Testis (tissue), 3 donors: ENCODE data around the gene LNX1. TPM values are rescaled to one million over a fixed set of nuclear protein-coding genes. Genes with fewer than 3 reads are reported as not detected.

ENCODE experiments used
- DNase-seq: peaks from one replicate; pipeline ENCODE4 v3.0.0-alpha.2; 2019
- H3K27ac ChIP-seq, 2 donors: fragments of 200-600 bp; sonication (generic); one replicate each; pipeline ENCODE4 v1.5.1; 2019
- H3K27me3 ChIP-seq: fragments of 200-600 bp; sonication (generic); one replicate; pipeline ENCODE4 v1.5.1; 2019
- H3K36me3 ChIP-seq: fragments of 200-600 bp; sonication (generic); one replicate; pipeline ENCODE4 v1.5.1; 2017; ENCODE audit warnings: low read depth; ENCODE audit errors: missing control alignments
- H3K4me1 ChIP-seq: fragments of 200-600 bp; sonication (generic); one replicate; pipeline ENCODE4 v1.5.1; 2019
- H3K4me3 ChIP-seq, 2 donors: fragments of 200-600 bp; sonication (generic); one replicate each; pipeline ENCODE4 v1.5.1; 2017 to 2019
- H3K9me3 ChIP-seq: fragments of 200-600 bp; sonication (generic); one replicate; pipeline ENCODE4 v1.5.1; 2017
- CTCF ChIP-seq, 3 experiments: fragments of 450-650 bp in 2 of 3; fragments of 200-600 bp in 1 of 3; sonication (generic) in 1 of 3; IDR thresholded peaks; one replicate each; pipeline ENCODE4 v1.5.1; 2016 to 2019; ENCODE audit warnings: antibody characterized with exemption in 3 of 3, mild to moderate bottlenecking in 2 of 3, moderate library complexity in 1 of 3
- POLR2A ChIP-seq: fragments of 450-650 bp; IDR thresholded peaks from one replicate; pipeline ENCODE4 v1.6.1; 2017; ENCODE audit warnings: antibody characterized with exemption, mild to moderate bottlenecking, moderate library complexity
- WGBS, 2 donors: methylation state at CpG; one replicate each; pipeline ENCODE4 v1.1.5; 2018; 5-methylcytosine and 5-hydroxymethylcytosine counted together
- intact Hi-C: fragments of 100-400 bp; cut with DNase I; formaldehyde crosslinking; loops from one replicate; pipeline ENCODE4 v1.15.1; 2023; ENCODE audit warnings: low total_unique reads
- polyA plus RNA-seq: library from polyadenylated mRNA; stranded (reverse); fragments of 350-450 nt; fragmentation: Illumina TruSeq; extraction: RNeasy Lipid Tissue Mini Kit (QIAGEN cat#74804); gene quantifications from one replicate; pipeline ENCODE4 v1.2.3, GENCODE V29; 2014; ENCODE audit warnings: low read depth, low replicate concordance; ENCODE audit not compliant: insufficient read depth
- total RNA-seq, 2 donors: library from RNA; depleted of rRNA; stranded (reverse); fragments of >200 nt; gene quantifications; one replicate each; pipeline ENCODE4 v1.2.3, GENCODE V29; 2016

The LNX1 gene
- total and polyA plus RNA-seq, 3 donors from 2014 or later: 4.3 to 8.3 (median 5.8) TPM

GRCh38 chr4:53616219-53616618 is 24.9 kb upstream of the LNX1 start:
- TF ChIP-seq POLR2A (no peak), CTCF (IDR thresholded peaks at IDR 0.05) (no peak)
- H3K9me3 ChIP-seq: no peaks in the 10 kb centered on the region
- intact Hi-C loops: no loop called here
- 94 to 100% methylated on average over 2 of the region's 2 CpGs for WGBS, 2 donors
- no peak overlapping the region for H3K4me3 ChIP-seq
- H3K27me3 ChIP-seq: no peaks in the 10 kb centered on the region
- H3K36me3 ChIP-seq: no peaks in the 10 kb centered on the region
- H3K4me1 ChIP-seq: no peaks in the 10 kb centered on the region
- H3K27ac ChIP-seq: no peak overlapping the region
- DNase-seq: no peak

- Histone ChIP-seq H3K27ac (no peak overlapping the region), H3K9me3 (no peaks in the 10 kb centered on the region), H3K4me3 (no peak overlapping the region), H3K27me3 (no peaks in the 10 kb centered on the region), H3K4me1 (no peaks in the 10 kb centered on the region), H3K36me3 (no peaks in the 10 kb centered on the region)
- 89 to 97% methylated on average over 3 of the region's 3 CpGs for WGBS, 2 donors
- no peak for TF ChIP-seq POLR2A
- no peak for TF ChIP-seq CTCF (IDR thresholded peaks at IDR 0.05)
- intact Hi-C loops: no loop called here
- no peak for DNase-seq
Measured at GRCh38 chr4:53614591-53614990, 23.3 kb upstream of the LNX1 start.

GRCh38 chr4:53613428-53613827 is 22.1 kb upstream of the LNX1 start:
- no peaks in the 10 kb centered on the region for H3K27me3 ChIP-seq
- H3K4me3 ChIP-seq: no peak overlapping the region
- no peaks in the 10 kb centered on the region for H3K36me3 ChIP-seq
- intact Hi-C loops: no loop called here
- DNase-seq: no peak
- H3K27ac ChIP-seq: no peak overlapping the region
- H3K9me3 ChIP-seq: no peaks in the 10 kb centered on the region
- no peaks in the 10 kb centered on the region for H3K4me1 ChIP-seq
- 98 to 100% methylated on average over 3 of the region's 3 CpGs for WGBS, 2 donors
- TF ChIP-seq CTCF (IDR thresholded peaks at IDR 0.05) (no peak), POLR2A (no peak)

- Histone ChIP-seq H3K9me3 (no peaks in the 10 kb centered on the region), H3K27ac (no peak overlapping the region), H3K36me3 (no peaks in the 10 kb centered on the region), H3K4me1 (no peaks in the 10 kb centered on the region), H3K4me3 (no peak overlapping the region), H3K27me3 (no peaks in the 10 kb centered on the region)
- no peak for DNase-seq
- intact Hi-C loops: no loop called here
- no peak for TF ChIP-seq POLR2A
- no peak for TF ChIP-seq CTCF (IDR thresholded peaks at IDR 0.05)
- WGBS, 2 donors: 80 to 91% methylated on average over 4 of the region's 4 CpGs
Measured at GRCh38 chr4:53608649-53609048, 17.4 kb upstream of the LNX1 start.

GRCh38 chr4:53608242-53608641 is 17.0 kb upstream of the LNX1 start:
- no peak overlapping the region for H3K27ac ChIP-seq
- H3K4me3 ChIP-seq: no peak overlapping the region
- intact Hi-C loops: no loop called here
- H3K27me3 ChIP-seq: no peaks in the 10 kb centered on the region
- no peaks in the 10 kb centered on the region for H3K4me1 ChIP-seq
- no peaks in the 10 kb centered on the region for H3K36me3 ChIP-seq
- DNase-seq: no peak
- no peak for TF ChIP-seq POLR2A
- TF ChIP-seq CTCF (IDR thresholded peaks at IDR 0.05): no peak
- H3K9me3 ChIP-seq: no peaks in the 10 kb centered on the region
- 89 to 91% methylated on average over 3 of the region's 3 CpGs for WGBS, 2 donors
